HUES6 (cell line): ENCODE results near the gene HIVEP1.
"Not testable (repeated sequence)": the region's sequence is repeated elsewhere in the genome, so short reads cannot be mapped to it uniquely, and the experiment has no call there.

ENCODE experiments used
- H3K27ac ChIP-seq: 2 replicates; pipeline ENCODE4 v1.7.0; 2013; ENCODE audit warnings: low read depth, mild to moderate bottlenecking, low read length, inconsistent platforms
- H3K27me3 ChIP-seq: 2 replicates; pipeline ENCODE4 v1.6.1; 2013; ENCODE audit warnings: low read length; ENCODE audit not compliant: control insufficient read depth, insufficient read depth
- H3K36me3 ChIP-seq: 2 replicates; pipeline ENCODE4 v1.6.1; 2013; ENCODE audit warnings: low read length; ENCODE audit not compliant: control insufficient read depth, insufficient read depth
- H3K4me1 ChIP-seq: 2 replicates; pipeline ENCODE4 v1.6.1; 2013; ENCODE audit warnings: low read length; ENCODE audit not compliant: control insufficient read depth, insufficient read depth
- H3K4me3 ChIP-seq: 2 replicates; pipeline ENCODE4 v1.5.1; 2013; ENCODE audit warnings: low read depth, low read length
- H3K9ac ChIP-seq: one replicate; pipeline ENCODE4 v1.6.1; 2013; ENCODE audit warnings: mild to moderate bottlenecking, low read length
- H3K9me3 ChIP-seq: 2 replicates; pipeline ENCODE4 v1.6.1; 2013; ENCODE audit warnings: low read depth, low read length; ENCODE audit not compliant: control insufficient read depth, insufficient read depth

HIVEP1 gene

DNA sequence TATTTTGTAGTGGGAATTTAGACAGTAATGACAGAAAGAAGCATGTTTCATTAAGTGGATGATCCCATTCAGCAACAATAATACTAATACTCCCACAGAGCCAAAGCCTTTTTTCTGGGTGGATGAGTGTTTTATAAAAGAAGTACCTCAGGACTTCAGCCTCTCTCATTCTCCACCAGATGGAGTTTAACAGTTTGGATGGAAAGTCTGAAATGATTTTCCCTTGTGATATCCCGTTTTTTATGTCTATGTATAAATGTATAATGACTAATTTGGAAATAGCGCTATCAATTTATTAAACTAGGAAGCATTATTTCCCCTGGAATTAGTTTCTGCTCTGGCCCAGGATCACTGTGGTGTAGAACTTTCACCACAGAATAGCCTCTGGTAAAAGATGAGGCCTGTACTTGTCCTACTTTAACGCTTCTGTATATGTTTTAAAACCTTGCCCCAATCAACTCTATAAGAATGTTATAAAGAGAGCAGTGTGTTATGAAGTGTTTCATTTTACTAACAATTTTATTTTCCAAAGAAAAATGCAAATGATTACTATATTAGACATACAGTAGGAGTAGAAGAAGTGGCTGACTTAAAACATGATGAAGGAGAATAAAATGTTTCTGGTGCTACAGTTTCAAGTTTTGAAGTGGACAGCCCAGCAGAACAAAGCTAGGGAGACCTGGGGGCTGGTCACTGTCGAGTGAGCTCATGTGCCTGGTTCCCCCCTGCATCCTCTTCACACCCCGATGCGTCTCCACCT, 135.6 kb downstream of the HIVEP1 start:
- no peaks in the 10 kb centered on the region for H3K9me3 ChIP-seq
- H3K27me3 ChIP-seq, result no peaks in the 10 kb centered on the region
- H3K9ac ChIP-seq, result no peak overlapping the region
- no peak overlapping the region for H3K27ac ChIP-seq
- peaks cover 5% of the 10 kb centered on the region; the same call in 1 of the 2 replicates for H3K36me3 ChIP-seq
- no peak overlapping the region for H3K4me3 ChIP-seq
- peaks cover 5% of the 10 kb centered on the region for H3K4me1 ChIP-seq

DNA sequence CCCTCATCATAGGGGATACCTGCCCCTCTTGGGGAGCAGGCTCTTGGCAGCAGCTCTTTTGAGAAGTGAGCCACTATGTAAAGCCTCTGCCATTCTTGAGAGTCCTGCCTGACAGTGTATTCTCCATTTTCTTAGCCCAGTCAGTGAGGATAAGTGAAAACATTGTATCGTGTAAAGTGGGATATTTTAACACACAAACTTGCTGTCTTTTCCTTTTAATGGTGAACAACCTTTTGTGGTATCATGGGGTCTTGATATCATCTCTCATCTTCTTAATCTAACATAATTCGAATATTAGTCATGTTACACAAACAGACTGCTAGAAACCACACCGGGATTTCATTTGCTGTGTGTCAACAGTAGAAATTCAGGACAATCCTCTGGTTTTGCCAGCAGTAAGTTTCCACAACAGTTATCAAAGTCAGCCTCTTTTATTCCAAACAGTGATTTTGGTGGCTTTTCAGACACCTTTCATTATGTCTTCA, 136.2 kb downstream of the HIVEP1 start:
- Histone ChIP-seq H3K4me1 (peaks cover 5% of the 10 kb centered on the region), H3K4me3 (no peak overlapping the region), H3K9me3 (no peaks in the 10 kb centered on the region), H3K9ac (no peak overlapping the region), H3K27ac (no peak overlapping the region), H3K27me3 (no peaks in the 10 kb centered on the region), H3K36me3 (peaks cover 5% of the 10 kb centered on the region; the same call in 1 of the 2 replicates)

DNA sequence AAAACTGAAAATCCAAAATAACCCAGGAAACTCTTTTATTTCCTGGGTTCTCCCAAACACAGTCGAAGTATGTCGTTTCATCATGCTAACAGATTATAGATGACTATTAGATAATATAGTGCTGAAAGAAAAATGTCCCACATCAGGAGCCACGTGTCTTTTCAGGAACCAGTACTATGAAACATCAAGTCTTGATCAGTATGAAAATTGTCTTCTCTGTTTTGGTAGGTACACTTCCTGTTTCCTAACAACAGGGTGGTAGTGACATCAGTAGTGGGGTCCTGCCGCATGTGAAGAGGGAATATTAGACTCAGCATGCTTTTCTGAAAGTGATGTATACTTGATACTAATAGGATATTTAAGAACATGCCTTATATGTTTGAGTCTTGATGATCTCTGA, 136.7 kb downstream of the HIVEP1 start:
- no peak overlapping the region for H3K27ac ChIP-seq

DNA sequence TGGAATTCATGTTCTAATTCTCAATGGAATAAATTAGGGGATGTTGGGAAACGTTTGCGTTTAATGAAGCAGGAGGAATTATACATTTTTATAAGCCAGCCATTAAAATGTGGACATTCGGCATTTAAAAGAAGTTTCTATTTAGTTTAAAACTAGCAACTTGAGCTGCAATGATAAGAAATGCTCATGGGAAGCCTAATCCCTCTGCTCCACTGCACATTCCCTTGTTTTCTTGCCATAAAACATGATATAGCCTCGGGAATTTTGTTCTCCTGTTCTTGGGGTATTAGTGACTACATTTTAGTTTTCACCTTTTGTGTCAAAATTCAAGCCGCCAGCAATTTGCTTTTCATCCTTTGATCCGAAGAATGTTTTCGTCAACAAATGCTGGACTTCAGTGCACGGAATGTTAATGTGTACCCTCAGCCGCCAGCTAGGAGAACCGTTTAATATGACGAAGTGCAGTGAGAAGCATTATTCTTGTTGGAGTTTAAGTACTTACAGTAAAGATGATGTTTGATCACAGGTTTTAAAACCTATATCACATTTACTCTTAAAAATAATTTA, 137.9 kb downstream of the HIVEP1 start:
- Histone ChIP-seq H3K9ac (no peak overlapping the region), H3K27ac (no peak overlapping the region)

More for the DNA sequence above, 136.7 kb downstream of the HIVEP1 start:
- Histone ChIP-seq H3K4me3 (no peak overlapping the region), H3K9ac (no peak overlapping the region), H3K9me3 (no peaks in the 10 kb centered on the region), H3K36me3 (peaks cover 5% of the 10 kb centered on the region; the same call in 1 of the 2 replicates), H3K4me1 (peaks cover 5% of the 10 kb centered on the region), H3K27me3 (no peaks in the 10 kb centered on the region)

DNA sequence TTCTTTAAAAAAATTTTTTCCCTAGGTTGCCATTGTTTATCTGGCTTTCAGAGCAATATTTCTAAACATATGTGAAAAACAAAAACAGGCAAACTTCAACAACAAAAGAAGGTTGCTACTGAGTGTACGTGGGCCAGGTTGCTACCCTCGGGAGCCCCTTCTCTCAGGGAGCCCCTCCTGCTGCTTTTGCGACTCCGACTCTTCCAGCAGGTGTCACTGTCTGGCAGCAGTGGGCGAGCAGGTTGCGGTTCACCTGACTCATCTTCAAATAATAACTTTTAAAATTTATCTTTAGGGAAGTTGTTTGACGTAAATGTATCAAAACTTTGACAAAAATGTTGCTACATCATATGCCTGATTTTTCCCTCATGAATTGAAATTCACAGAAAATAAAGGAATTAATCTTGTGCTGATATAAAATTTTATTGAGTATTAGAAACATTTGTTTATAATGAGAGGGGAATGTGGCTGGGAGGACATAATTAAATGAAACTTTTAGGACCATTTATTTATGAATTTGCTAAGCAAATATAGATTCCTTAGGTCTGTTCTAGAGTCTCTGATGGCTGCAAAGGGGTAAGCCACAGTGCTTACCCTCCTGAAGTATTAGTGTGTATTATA, 138.8 kb downstream of the HIVEP1 start:
- H3K4me3 ChIP-seq, result no peak overlapping the region
- peaks cover 5% of the 10 kb centered on the region; the same call in 1 of the 2 replicates for H3K36me3 ChIP-seq
- H3K9ac ChIP-seq, result no peak overlapping the region
- no peak overlapping the region for H3K27ac ChIP-seq
- H3K4me1 ChIP-seq, result peaks cover 5% of the 10 kb centered on the region
- no peaks in the 10 kb centered on the region for H3K27me3 ChIP-seq
- H3K9me3 ChIP-seq, result no peaks in the 10 kb centered on the region

More for the DNA sequence above, 137.9 kb downstream of the HIVEP1 start:
- Histone ChIP-seq H3K4me1 (peaks cover 5% of the 10 kb centered on the region), H3K27me3 (no peaks in the 10 kb centered on the region), H3K9me3 (no peaks in the 10 kb centered on the region), H3K4me3 (no peak overlapping the region), H3K36me3 (peaks cover 5% of the 10 kb centered on the region; the same call in 1 of the 2 replicates)

DNA sequence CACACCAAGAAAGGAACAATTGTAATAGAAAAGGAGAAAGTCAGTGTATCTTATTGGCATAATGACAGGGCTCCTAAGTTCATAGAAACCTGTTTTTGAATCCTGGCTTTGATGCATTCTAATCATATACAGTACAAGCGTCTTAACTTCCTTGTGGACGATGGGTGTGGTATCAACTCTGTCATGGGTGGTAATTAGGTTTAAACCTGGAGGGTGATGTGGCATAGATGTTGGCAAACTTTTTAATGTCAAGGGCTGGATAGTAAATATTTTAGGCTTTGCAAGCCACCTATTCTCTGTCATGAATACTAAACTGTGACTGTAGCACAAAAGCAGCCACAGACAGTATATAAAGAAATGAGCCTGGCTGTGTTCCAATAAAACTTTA, 139.3 kb downstream of the HIVEP1 start:
- H3K4me3 ChIP-seq, result no peak overlapping the region
- H3K36me3 ChIP-seq, result peaks cover 5% of the 10 kb centered on the region; the same call in 1 of the 2 replicates
- H3K27ac ChIP-seq, result no peak overlapping the region
- peaks cover 5% of the 10 kb centered on the region for H3K4me1 ChIP-seq
- no peaks in the 10 kb centered on the region for H3K9me3 ChIP-seq
- no peak overlapping the region for H3K9ac ChIP-seq
- no peaks in the 10 kb centered on the region for H3K27me3 ChIP-seq

DNA sequence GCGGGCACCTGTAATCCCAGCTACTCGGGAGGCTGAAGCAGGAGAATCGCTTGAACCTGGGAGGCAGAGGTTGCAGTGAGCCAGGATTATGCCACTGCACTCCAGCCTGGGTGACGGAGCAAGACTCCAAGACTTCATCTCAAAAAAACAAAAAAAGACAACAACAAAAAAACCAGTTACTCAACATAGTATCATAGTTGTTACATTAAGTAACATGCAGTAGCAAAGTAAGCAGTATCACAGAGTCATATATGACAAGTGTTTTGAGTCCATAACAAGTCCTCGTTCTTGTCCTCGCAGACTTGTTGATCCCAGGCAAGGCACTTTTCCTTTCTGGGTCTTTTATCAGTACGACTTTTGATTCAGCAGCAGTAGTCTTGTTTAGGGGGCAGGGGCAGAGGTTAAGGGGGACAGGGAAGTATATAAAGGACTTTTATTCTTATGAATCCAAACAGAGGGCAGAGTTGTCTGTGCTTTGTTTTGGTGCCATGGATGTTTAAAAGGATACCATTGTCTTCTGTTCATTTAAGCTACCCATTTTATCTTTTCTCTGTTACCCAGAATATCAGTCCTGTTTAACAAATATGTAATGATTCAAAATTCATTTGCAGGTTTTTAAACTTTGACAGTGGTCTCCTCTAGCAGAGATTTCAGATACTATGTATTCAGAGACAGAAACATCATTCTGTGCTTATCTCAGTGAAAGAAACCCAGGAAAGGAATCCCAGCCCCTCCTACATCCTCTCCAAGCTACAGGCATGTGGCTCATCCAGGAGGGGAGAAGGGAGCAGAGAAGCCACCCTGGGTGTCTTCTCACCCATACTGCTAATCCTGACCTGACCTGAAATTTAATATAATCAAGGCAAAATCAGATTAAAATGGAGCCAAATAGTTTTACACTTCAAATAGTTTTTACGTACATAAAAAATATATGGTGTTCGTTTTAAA, 140.2 kb downstream of the HIVEP1 start:
- peaks cover 5% of the 10 kb centered on the region for H3K4me1 ChIP-seq
- H3K27me3 ChIP-seq, result no peaks in the 10 kb centered on the region
- H3K4me3 ChIP-seq, result no peak overlapping the region
- no peak overlapping the region for H3K9ac ChIP-seq
- no peak overlapping the region for H3K27ac ChIP-seq
- no peaks in the 10 kb centered on the region for H3K9me3 ChIP-seq
- peaks cover 5% of the 10 kb centered on the region; the same call in 1 of the 2 replicates for H3K36me3 ChIP-seq

DNA sequence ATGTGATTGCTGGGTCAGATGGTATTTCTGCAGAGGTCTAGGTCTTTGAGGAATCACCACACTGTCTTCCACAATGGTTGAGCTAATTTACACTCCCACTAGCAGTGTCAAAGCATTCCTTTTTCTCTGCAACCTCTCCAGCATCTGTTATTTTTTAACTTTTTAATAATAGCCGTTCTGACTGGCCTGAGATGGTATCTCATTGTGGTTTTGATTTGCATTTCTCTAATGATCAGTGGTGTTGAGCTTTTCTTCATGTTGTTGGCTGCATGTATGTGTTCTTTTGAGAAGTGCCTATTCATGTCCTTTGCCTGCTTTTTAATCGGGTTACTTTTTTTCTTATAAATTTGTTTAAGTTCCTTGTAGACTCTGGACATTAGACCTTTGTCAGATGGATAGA, 143.7 kb downstream of the HIVEP1 start:
- H3K27me3 ChIP-seq, H3K4me3 ChIP-seq, H3K9ac ChIP-seq, H3K36me3 ChIP-seq, H3K27ac ChIP-seq, H3K4me1 ChIP-seq, H3K9me3 ChIP-seq: not testable (repeated sequence)

DNA sequence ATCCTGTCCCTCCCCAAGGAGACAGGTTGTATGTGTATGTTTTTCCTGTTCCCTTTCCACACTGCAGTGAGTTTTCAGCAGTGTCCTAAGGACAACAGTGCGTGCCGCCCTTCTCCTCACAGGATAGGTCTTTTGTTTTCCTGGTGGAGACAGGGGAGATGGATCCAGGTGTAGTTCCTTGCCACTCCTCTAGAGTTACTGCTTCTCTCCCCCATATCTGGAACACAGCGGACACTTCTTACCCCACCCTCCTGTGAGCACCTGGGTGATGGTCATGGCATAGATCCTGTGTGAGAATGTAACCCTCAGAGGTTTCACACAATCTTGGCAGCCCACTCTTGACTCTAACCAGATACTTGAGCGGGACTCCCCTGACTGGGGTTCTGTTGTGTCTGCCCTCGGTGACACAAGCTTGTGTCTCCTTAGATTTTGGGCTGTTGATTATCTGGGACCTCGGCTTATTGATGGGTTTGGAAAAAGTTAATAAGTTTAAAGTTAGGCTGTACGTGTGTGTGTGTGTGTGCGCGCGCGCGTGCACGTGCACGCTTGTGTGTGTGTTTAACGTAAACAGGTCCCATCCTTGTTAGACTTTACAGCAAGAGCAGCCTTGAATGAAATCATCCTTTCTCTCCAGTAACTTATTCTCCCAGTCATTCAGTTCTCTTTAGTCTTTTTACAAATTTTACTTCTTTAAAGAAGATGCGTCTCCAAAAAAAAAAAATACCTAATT, 146.7 kb downstream of the HIVEP1 start:
- Histone ChIP-seq H3K4me3 (no peak overlapping the region), H3K36me3 (peaks cover 20% of the 10 kb centered on the region), H3K9ac (no peak overlapping the region), H3K27ac (no peak overlapping the region), H3K27me3 (no peaks in the 10 kb centered on the region), H3K9me3 (no peaks in the 10 kb centered on the region), H3K4me1 (no peaks in the 10 kb centered on the region)

DNA sequence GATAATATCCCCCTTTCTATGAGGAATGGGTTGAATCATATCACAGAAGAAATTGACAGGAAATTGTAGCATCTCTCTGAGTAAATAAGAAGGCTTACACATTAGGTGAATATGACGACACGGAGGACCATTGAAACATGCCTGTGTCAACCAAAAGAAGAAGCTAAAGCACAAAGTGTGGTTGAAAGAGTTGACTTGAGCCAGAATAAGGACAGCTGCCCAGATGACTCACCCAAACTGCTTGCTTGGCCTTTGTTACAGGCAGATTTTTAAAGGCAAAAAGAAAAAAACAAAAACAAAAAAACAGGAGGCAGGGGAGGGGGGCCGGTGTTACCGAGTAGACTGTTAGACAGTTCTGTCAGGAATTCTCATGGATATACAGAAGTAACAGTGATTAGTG, 148.2 kb downstream of the HIVEP1 start:
- Histone ChIP-seq H3K27me3 (no peaks in the 10 kb centered on the region), H3K27ac (0 out of 2 replicates have a peak overlapping the region, but pooled peaks have one; percentile 42), H3K36me3 (peaks cover 26% of the 10 kb centered on the region), H3K9me3 (no peaks in the 10 kb centered on the region), H3K4me1 (no peaks in the 10 kb centered on the region), H3K4me3 (no peak overlapping the region), H3K9ac (no peak overlapping the region)
